Heart left ventricle (tissue), 16 donors: ENCODE results near the gene ASIC3. TPM values are rescaled to one million over a fixed set of nuclear protein-coding genes. Genes with fewer than 3 reads are reported as not detected.

ENCODE experiments used
- ATAC-seq, 4 donors: fragments of 200-7000 bp; cut with Tn5 transposase; one replicate each; pipeline ENCODE4 v1.9.1; 2020 to 2022; ENCODE audit warnings: moderate library complexity in 4 of 4, mild to moderate bottlenecking in 3 of 4, moderate number of reproducible peaks in 1 of 4
- DNase-seq, 5 donors: peaks; one replicate each; pipeline ENCODE4 v3.0.0-alpha.2; 2020
- H3K27ac ChIP-seq, 12 donors: fragments of 200-600 bp; sonication (generic) in 4 of 12; one replicate each; pipeline versions ENCODE4 v1.5.0 to v1.8.0; 2016 to 2022; ENCODE audit warnings: mild to moderate bottlenecking in 2 of 12
- H3K27me3 ChIP-seq, 9 donors: fragments of 200-600 bp; sonication (generic) in 2 of 9; one replicate each; pipeline versions ENCODE4 v1.5.1 to v1.8.0; 2016 to 2022; ENCODE audit warnings: mild to moderate bottlenecking in 3 of 9
- H3K36me3 ChIP-seq, 9 donors: fragments of 200-600 bp; sonication (generic) in 2 of 9; one replicate each; pipeline versions ENCODE4 v1.5.0 to v1.8.0; 2018 to 2022; ENCODE audit warnings: mild to moderate bottlenecking in 2 of 9
- H3K4me1 ChIP-seq, 12 donors: fragments of 200-600 bp; sonication (generic) in 4 of 12; one replicate each; pipeline versions ENCODE4 v1.5.0 to v1.8.0; 2016 to 2022; ENCODE audit warnings: mild to moderate bottlenecking in 3 of 12
- H3K4me3 ChIP-seq, 12 donors: fragments of 200-600 bp; sonication (generic) in 4 of 12; one replicate each; pipeline versions ENCODE4 v1.5.0 to v1.8.0; 2017 to 2022; ENCODE audit warnings: mild to moderate bottlenecking in 9 of 12, moderate library complexity in 4 of 12
- H3K9me3 ChIP-seq, 12 donors: fragments of 200-600 bp; sonication (generic) in 4 of 12; one replicate each; pipeline versions ENCODE4 v1.5.0 to v1.8.0; 2016 to 2022; ENCODE audit warnings: mild to moderate bottlenecking in 1 of 12
- POLR2A ChIP-seq, 2 donors: fragments of 450-650 bp; IDR thresholded peaks; one replicate each; pipeline ENCODE4 v1.6.1; 2017; ENCODE audit warnings: antibody characterized with exemption in 2 of 2, mild to moderate bottlenecking in 2 of 2, moderate library complexity in 2 of 2
- WGBS, 4 donors: extraction: QIAGEN DNeasy Blood & Tissue Kit in 2 of 4; methylation state at CpG; one replicate each; pipeline versions ENCODE4 v1.1.5 to v1.1.7; 2013 to 2018; 5-methylcytosine and 5-hydroxymethylcytosine counted together
- intact Hi-C, 10 donors: fragments of 100-400 bp; cut with DNase I; formaldehyde crosslinking; loops; one replicate each; pipeline versions ENCODE4 v1.11.1 to v1.14.2; 2022
- polyA plus RNA-seq, 2 donors: library from polyadenylated mRNA; stranded (reverse); fragments of 200-250 nt; gene quantifications; one replicate each; pipeline ENCODE4 v1.2.3, GENCODE V29; 2013
- total RNA-seq, 9 donors: library from RNA; depleted of rRNA in 2 of 9; stranded (reverse); fragments of >200 nt in 2 of 9; fragmentation: NEBNext Ultra II Directional in 3 of 9; extraction: Animal tissue kit (Norgen Biotek cat#: 25700) in 3 of 9; gene quantifications; one replicate each; pipeline versions ENCODE4 v1.1.0 to v1.2.4, GENCODE V29; 2016 to 2023
- TF ChIP-seq, protein P1 (sequence below), 12 donors: fragments of 200-600 bp; sonication (generic) in 4 of 12; IDR thresholded peaks; one replicate each; pipeline versions ENCODE4 v1.5.0 to v1.8.0; 2018 to 2022; ENCODE audit warnings: antibody characterized with exemption in 12 of 12, mild to moderate bottlenecking in 5 of 12
- donor health status: ischemic (EF 13 %, LVEDD 7.1; RV severe dilation, severe dysfunction).
- donor health status: healthy with polysubstance abuse.
- donor health status: DM: no; HTN: yes; CAD: no.
- donor health status: DM: no; HTN: no; CAD: no.
- donor health status: ischemic (EF 25% LVEDD 6.9; RV normal size, moderate dysfunction).
- donor health status: ischemic (EF 25% LVEDD 5.7; RV mildly dilated, moderate dysfunction).
- donor health status: healthy.
- donor health status: DM: yes; HTN: yes; CAD: no.
- donor health status: ischemic (EF 35%, LVEDD 5.7; RV mildly dilated, moderate dysfunction).
- donor health status: nonischemic (EF 11% LVEDD 7.7; RV severe dilation, severe dysfunction).
- donor health status: DM: yes; HTN: yes; CAD: no.
- donor health status: PGD.
- donor health status: ischemic (EF 29% LVEDD 5.4; RV normal size, mild dysfunction).
- donor health status: nonischemic (EF 23%, LVEDD 6.1; RV moderate dilation, normal function).

Gene ASIC3
- total and polyA plus RNA-seq, 11 donors: 2.7 to 12.9 (median 4.8) TPM

DNA sequence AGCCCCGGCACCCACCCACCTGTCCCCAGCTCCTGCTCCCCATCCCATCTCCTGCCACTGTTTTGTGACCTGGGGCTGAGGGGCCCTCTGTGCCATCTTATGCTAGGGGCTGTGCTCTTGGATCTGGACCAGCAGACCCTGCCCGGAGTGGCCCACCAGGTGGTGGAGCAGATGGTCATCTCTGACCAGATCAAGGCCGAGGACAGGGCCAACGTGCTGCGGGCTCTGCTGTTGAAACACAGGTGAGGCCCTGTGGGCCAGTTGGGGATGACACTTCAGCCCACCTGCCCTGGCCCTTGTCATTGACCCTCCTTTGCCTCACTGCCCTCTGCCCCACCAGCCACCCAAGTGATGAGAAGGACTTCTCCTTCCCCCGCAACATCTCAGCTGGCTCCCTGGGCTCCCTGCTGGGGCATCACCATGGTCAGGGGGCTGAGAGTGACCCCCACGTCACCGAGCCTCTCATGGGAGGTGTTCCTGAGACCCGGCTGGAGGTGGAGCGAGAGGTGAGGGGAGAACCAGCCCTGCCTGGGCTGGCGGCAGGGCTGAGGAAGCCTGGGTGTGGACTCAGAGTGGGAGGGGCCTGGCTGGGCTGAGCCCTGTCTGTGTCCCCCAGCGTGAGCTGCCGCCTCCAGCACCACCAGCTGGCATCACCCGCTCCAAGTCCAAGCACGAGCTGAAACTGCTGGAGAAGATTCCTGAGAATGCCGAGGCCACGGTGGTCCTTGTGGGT is 21.7 kb downstream of the ASIC3 start:
- WGBS, 4 donors: 89 to 93% (median 92%) methylated on average over 8 to 17 of the region's 17 CpGs
- ATAC-seq (no peak), DNase-seq (no peak)
- H3K4me3 ChIP-seq: no peak overlapping the region
- no peaks in the 10 kb centered on the region for H3K27me3 ChIP-seq
- H3K4me1 ChIP-seq: peaks cover 0 to 3% (median 0%) of the 10 kb centered on the region in 12 donors
- no peaks in the 10 kb centered on the region for H3K9me3 ChIP-seq
- H3K36me3 ChIP-seq: peaks cover 0 to 100% (median 98%) of the 10 kb centered on the region in 9 donors
- intact Hi-C loops: loop anchor here in 1 of 10 donors (10.0 kb wide), 1 partner anchor 45 kb away; no protein-coding TSS in a partner anchor
- TF ChIP-seq, protein P1, sequence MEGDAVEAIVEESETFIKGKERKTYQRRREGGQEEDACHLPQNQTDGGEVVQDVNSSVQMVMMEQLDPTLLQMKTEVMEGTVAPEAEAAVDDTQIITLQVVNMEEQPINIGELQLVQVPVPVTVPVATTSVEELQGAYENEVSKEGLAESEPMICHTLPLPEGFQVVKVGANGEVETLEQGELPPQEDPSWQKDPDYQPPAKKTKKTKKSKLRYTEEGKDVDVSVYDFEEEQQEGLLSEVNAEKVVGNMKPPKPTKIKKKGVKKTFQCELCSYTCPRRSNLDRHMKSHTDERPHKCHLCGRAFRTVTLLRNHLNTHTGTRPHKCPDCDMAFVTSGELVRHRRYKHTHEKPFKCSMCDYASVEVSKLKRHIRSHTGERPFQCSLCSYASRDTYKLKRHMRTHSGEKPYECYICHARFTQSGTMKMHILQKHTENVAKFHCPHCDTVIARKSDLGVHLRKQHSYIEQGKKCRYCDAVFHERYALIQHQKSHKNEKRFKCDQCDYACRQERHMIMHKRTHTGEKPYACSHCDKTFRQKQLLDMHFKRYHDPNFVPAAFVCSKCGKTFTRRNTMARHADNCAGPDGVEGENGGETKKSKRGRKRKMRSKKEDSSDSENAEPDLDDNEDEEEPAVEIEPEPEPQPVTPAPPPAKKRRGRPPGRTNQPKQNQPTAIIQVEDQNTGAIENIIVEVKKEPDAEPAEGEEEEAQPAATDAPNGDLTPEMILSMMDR (IDR thresholded peaks at IDR 0.05): no peak
- no peak for TF ChIP-seq POLR2A (IDR thresholded peaks at IDR 0.05)
- no peak overlapping the region for H3K27ac ChIP-seq

DNA sequence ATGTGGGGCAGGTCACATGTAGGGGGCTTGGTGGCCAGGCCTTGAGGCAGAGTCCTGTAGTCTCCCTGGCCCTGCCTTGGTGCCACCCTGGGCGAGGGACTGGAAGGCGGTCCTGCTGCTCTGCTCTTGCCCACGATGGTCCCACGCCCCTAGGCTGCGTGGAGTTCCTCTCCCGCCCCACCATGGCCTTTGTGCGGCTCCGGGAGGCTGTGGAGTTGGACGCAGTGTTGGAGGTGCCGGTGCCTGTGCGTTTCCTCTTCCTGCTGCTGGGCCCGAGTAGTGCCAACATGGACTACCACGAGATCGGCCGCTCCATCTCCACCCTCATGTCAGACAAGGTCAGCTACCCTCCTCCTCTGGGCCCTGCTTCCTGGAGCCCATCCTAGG is 22.2 kb downstream of the ASIC3 start:
- H3K4me3 ChIP-seq: no peak overlapping the region
- DNase-seq (no peak), ATAC-seq (no peak)
- no peaks in the 10 kb centered on the region for H3K27me3 ChIP-seq
- peaks cover 0 to 100% (median 98%) of the 10 kb centered on the region in 9 donors for H3K36me3 ChIP-seq
- no peaks in the 10 kb centered on the region for H3K9me3 ChIP-seq
- WGBS, 4 donors: 91 to 97% (median 92%) methylated on average over 14 to 15 of the region's 15 CpGs
- H3K4me1 ChIP-seq: no peaks in the 10 kb centered on the region
- TF ChIP-seq, protein P1 (IDR thresholded peaks at IDR 0.05): no peak
- no peak for TF ChIP-seq POLR2A (IDR thresholded peaks at IDR 0.05)
- intact Hi-C loops: no loop called here
- no peak overlapping the region for H3K27ac ChIP-seq

DNA sequence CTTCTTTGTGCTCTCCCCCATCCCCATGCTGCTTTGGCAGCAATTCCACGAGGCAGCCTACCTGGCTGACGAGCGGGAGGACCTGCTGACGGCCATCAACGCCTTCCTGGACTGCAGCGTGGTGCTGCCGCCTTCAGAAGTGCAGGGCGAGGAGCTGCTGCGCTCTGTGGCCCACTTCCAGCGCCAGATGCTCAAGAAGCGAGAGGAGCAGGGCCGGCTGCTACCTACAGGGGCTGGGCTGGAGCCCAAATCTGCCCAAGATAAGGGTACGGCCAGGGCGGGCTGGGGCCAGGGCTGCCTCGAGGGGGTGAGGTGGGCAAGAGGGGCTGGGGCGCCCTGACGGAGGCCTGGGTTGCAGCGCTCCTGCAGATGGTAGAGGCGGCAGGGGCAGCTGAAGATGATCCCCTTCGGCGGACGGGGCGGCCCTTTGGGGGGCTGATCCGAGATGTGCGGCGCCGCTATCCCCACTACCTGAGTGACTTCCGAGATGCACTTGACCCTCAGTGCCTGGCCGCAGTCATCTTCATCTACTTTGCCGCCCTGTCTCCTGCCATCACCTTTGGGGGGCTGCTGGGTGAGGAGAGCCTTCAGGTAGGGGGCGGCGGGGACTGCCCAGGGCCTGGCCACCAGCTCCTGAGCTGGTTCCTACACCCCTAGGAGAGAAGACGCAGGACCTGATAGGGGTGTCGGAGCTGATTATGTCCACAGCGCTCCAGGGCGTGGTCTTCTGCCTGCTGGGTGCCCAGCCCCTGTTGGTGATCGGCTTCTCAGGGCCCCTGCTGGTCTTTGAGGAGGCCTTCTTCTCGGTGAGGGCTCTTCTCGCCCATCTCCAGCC is 22.9 kb downstream of the ASIC3 start:
- Histone ChIP-seq H3K4me3 (no peak overlapping the region), H3K4me1 (peaks cover 0 to 2% (median 0%) of the 10 kb centered on the region in 12 donors), H3K27me3 (no peaks in the 10 kb centered on the region), H3K9me3 (no peaks in the 10 kb centered on the region), H3K36me3 (peaks cover 0 to 100% (median 98%) of the 10 kb centered on the region in 9 donors), H3K27ac (no peak overlapping the region)
- 87 to 91% (median 89%) methylated on average over 33 to 39 of the region's 39 CpGs for WGBS, 4 donors
- intact Hi-C loops: no loop called here
- TF ChIP-seq POLR2A (IDR thresholded peaks at IDR 0.05): no peak
- TF ChIP-seq, protein P1 (IDR thresholded peaks at IDR 0.05): no peak
- ATAC-seq (no peak), DNase-seq (no peak)

DNA sequence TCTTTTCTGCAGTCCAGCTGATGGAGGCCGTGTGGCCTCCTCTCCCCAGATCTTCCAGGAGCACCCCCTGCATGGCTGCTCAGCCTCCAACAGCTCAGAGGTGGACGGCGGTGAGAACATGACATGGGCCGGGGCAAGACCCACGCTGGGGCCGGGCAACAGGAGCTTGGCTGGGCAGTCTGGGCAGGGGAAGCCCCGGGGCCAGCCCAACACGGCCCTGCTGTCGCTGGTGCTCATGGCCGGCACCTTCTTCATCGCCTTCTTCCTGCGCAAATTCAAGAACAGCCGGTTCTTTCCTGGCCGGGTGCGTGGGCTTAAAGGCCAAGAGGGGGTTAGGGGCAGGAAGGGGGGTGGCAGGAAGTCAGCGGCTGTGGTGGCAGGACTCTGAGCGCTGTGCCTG is 25.7 kb downstream of the ASIC3 start:
- DNase-seq: no peak
- no peak for TF ChIP-seq POLR2A (IDR thresholded peaks at IDR 0.05)
- no peak for ATAC-seq
- Histone ChIP-seq H3K27me3 (no peaks in the 10 kb centered on the region), H3K36me3 (peaks cover 0 to 84% (median 75%) of the 10 kb centered on the region in 9 donors), H3K9me3 (no peaks in the 10 kb centered on the region), H3K4me1 (peaks cover 0 to 29% (median 18%) of the 10 kb centered on the region in 12 donors), H3K27ac (no peak overlapping the region), H3K4me3 (no peak overlapping the region)
- WGBS, 4 donors: 84 to 88% (median 86%) methylated on average over 17 of the region's 17 CpGs
- intact Hi-C loops: no loop called here
